Measurements from ENCODE around the gene DMD. TPM values are rescaled to one million over a fixed set of nuclear protein-coding genes. Genes with fewer than 3 reads are reported as not detected.
"Not testable (repeated sequence)": the region's sequence is repeated elsewhere in the genome, so short reads cannot be mapped to it uniquely, and the experiment has no call there.

The DMD gene
- total RNA-seq, 3 donors from 2014 or later: 11.2 to 140 (median 12.6) TPM

- DNase-seq (no peak), ATAC-seq (no peak)
- TF ChIP-seq CTCF (IDR thresholded peaks at IDR 0.05): no peak
- H3K4me1 ChIP-seq (ENCODE audit: low read depth): no peaks in the 10 kb centered on the region
- H3K36me3 ChIP-seq (ENCODE audit: low read depth): no peaks in the 10 kb centered on the region
- H3K4me3 ChIP-seq: no peak overlapping the region
- intact Hi-C loops (cut with DNase I, micrococcal nuclease): no loop called here
- H3K9me3 ChIP-seq: no peaks in the 10 kb centered on the region
Measured at GRCh38 chrX:32532262-32532661, 679.1 kb downstream of the DMD start.

DNA sequence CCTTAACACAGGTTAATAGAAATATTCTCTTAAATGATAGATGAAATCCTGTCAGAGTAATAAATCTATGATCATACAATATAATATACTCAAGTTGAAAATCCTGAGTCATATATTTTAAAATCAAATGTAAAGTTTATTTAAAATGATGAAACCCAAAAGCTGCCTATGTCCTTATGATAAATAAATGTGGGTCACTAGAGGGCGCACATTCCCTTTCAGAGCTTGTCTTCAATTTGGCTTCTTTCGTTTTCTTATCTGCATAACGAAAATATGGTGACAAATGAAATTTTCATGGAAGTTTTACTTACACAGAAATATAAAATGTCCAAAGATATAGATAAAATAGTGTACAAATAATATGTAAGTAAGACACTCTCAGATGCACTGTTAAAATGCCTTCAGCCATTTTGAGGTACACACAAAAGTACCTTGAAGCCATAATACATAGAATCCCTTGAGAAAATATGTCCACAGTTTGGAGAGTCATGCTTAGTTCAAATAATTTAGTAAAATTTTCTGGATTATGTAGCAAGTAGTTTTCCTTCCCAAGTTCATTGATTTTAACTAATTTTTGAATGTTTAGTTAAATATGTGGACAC is 680.4 kb downstream of the DMD start:
- Histone ChIP-seq H3K36me3 (ENCODE audit: low read depth) (no peaks in the 10 kb centered on the region), H3K9me3 (no peaks in the 10 kb centered on the region), H3K4me3 (no peak overlapping the region), H3K4me1 (ENCODE audit: low read depth) (no peaks in the 10 kb centered on the region)
- ATAC-seq (no peak), DNase-seq (peak in 1 of 3 donors; percentile 38)
- intact Hi-C loops (cut with DNase I, micrococcal nuclease): no loop called here
- peak; percentile 9 for TF ChIP-seq CTCF (IDR thresholded peaks at IDR 0.05)

DNA sequence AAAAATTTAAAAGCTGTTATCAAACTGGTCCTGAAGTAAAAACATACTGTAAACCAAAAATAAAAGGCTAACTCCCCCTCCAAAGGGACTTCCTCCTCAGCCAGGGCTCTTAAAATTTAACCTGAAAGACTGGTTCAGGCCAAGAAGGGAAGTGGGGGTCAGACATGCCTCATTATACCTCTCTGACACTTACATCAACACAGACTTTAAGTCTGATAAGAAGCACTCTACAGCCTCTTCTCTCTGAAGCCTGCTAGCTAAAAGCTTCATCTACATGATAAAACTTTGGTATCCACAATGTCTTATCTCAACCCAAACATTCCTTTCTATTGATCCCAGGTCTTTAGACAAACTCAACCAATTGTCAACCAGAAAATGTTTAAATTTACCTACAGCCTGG is 682.9 kb downstream of the DMD start:
- intact Hi-C loops (cut with DNase I, micrococcal nuclease); H3K4me1 ChIP-seq (ENCODE audit: low read depth); DNase-seq; H3K4me3 ChIP-seq; H3K36me3 ChIP-seq (ENCODE audit: low read depth); H3K9me3 ChIP-seq; ATAC-seq: not testable (repeated sequence)

GRCh38 chrX:32525234-32525633 is 686.1 kb downstream of the DMD start:
- Histone ChIP-seq H3K4me1 (ENCODE audit: low read depth) (no peaks in the 10 kb centered on the region), H3K4me3 (no peak overlapping the region), H3K36me3 (ENCODE audit: low read depth) (no peaks in the 10 kb centered on the region), H3K9me3 (no peaks in the 10 kb centered on the region)
- TF ChIP-seq CTCF (IDR thresholded peaks at IDR 0.05): no peak
- DNase-seq: no peak
- no peak for ATAC-seq
- intact Hi-C loops (cut with DNase I, micrococcal nuclease): no loop called here

DNA sequence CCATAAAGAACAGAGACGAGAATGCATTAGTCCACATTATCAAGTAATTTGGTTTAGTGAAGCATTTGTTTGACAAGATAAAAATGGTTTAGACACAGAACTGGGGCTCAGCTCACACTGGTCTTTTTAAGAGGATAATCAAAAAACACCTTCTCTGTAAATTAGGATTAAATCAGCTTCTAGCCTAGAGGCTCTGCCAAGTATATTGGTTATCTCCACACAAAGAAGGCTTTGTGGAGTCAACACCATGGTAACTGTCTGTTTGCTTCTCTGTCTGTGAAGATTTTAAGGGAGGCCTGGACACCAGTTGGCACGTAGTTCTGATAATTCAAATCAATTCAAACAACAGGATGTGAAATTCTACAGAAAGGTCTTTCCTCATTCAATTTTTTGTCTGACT is 687.0 kb downstream of the DMD start:
- Histone ChIP-seq H3K9me3 (no peaks in the 10 kb centered on the region), H3K36me3 (ENCODE audit: low read depth) (no peaks in the 10 kb centered on the region), H3K4me1 (ENCODE audit: low read depth) (no peaks in the 10 kb centered on the region), H3K4me3 (no peak overlapping the region)
- DNase-seq: no peak
- TF ChIP-seq CTCF (IDR thresholded peaks at IDR 0.05): no peak
- ATAC-seq: no peak
- intact Hi-C loops (cut with DNase I, micrococcal nuclease): no loop called here

GRCh38 chrX:32520789-32521188 is 690.6 kb downstream of the DMD start:
- H3K36me3 ChIP-seq (ENCODE audit: low read depth): no peaks in the 10 kb centered on the region
- no peak for DNase-seq
- H3K4me3 ChIP-seq: no peak overlapping the region
- H3K4me1 ChIP-seq (ENCODE audit: low read depth): no peaks in the 10 kb centered on the region
- H3K9me3 ChIP-seq: no peaks in the 10 kb centered on the region
- ATAC-seq: no peak
- intact Hi-C loops (cut with DNase I, micrococcal nuclease): no loop called here
- TF ChIP-seq CTCF (IDR thresholded peaks at IDR 0.05): no peak
